Measurements from ENCODE around the gene PDXP. TPM values are rescaled to one million over a fixed set of nuclear protein-coding genes. Genes with fewer than 3 reads are reported as not detected.

PDXP gene
- polyA plus RNA-seq, 1 donor from 2014 or later = 108 TPM

- H3K9ac ChIP-seq (ENCODE audit: low read length) = peak overlapping the region; percentile 90
These were observed 39.0 kb downstream of the PDXP start for GRCh38 chr22:37697538-37697835.

GRCh38 chr22:37701141-37701786 lies 42.7 kb downstream of the PDXP start:
- Histone ChIP-seq H3K9ac (ENCODE audit: low read length) (no peak overlapping the region), H3F3A (ENCODE audit: insufficient read depth, low read length, poor library complexity, severe bottlenecking) (no peaks in the 10 kb centered on the region), H3K27me3 (ENCODE audit: insufficient read depth, low read depth, low read length) (no peaks in the 10 kb centered on the region), H3K4me3 (ENCODE audit: low read length) (no peak overlapping the region), H3K9me2 (ENCODE audit: insufficient read depth, low read length) (no peaks in the 10 kb centered on the region), H3K79me2 (replicated peaks; ENCODE audit: insufficient read depth, low read length) (peaks cover 12% of the 10 kb centered on the region), H4K20me1 (ENCODE audit: insufficient read depth) (no peaks in the 10 kb centered on the region), H2AFZ (ENCODE audit: low read depth, low read length) (no peak overlapping the region), H3K36me3 (ENCODE audit: insufficient read depth, low read length) (no peaks in the 10 kb centered on the region), H3K27ac (ENCODE audit: low read length) (no peak overlapping the region), H3K9me3 (ENCODE audit: low read length) (no peaks in the 10 kb centered on the region), H3K4me2 (ENCODE audit: low read length) (no peak overlapping the region)
- TF ChIP-seq MXI1 (conservative IDR thresholded peaks at IDR 0.05; ENCODE audit: poor library complexity, severe bottlenecking) (no peak), REST (IDR thresholded peaks at IDR 0.05; ENCODE audit: borderline replicate concordance) (no peak), TAF1 (IDR thresholded peaks at IDR 0.05; ENCODE audit: low read depth) (no peak), EZH2 (IDR thresholded peaks at IDR 0.05; ENCODE audit: borderline replicate concordance, insufficient read depth, low read length, poor library complexity, severe bottlenecking) (no peak), RAD21 (conservative IDR thresholded peaks at IDR 0.05) (no peak), EP300 (conservative IDR thresholded peaks at IDR 0.05; ENCODE audit: poor library complexity, severe bottlenecking) (no peak), SMC3 (conservative IDR thresholded peaks at IDR 0.05; ENCODE audit: poor library complexity) (no peak)

More at GRCh38 chr22:37697538-37697835, 39.0 kb downstream of the PDXP start:
- peak overlapping the region; percentile 98 for H3K4me2 ChIP-seq (ENCODE audit: low read length)
- peak overlapping the region; percentile 89 for H3K27ac ChIP-seq (ENCODE audit: low read length)
- H2AFZ ChIP-seq (ENCODE audit: low read depth, low read length) = peak overlapping the region; percentile 92
- no peaks in the 10 kb centered on the region for H4K20me1 ChIP-seq (ENCODE audit: insufficient read depth)
- no peaks in the 10 kb centered on the region for H3F3A ChIP-seq (ENCODE audit: insufficient read depth, low read length, poor library complexity, severe bottlenecking)
- no peaks in the 10 kb centered on the region for H3K9me2 ChIP-seq (ENCODE audit: insufficient read depth, low read length)
- H3K27me3 ChIP-seq (ENCODE audit: insufficient read depth, low read depth, low read length) = no peaks in the 10 kb centered on the region
- no peaks in the 10 kb centered on the region for H3K9me3 ChIP-seq (ENCODE audit: low read length)
- TF ChIP-seq RAD21 (conservative IDR thresholded peaks at IDR 0.05) (no peak), POLR2AphosphoS5 (IDR thresholded peaks at IDR 0.05) (no peak), CTCF (IDR thresholded peaks at IDR 0.05; ENCODE audit: poor library complexity, severe bottlenecking) (no peak), SMC3 (conservative IDR thresholded peaks at IDR 0.05; ENCODE audit: poor library complexity) (no peak), TAF1 (IDR thresholded peaks at IDR 0.05; ENCODE audit: low read depth) (no peak)
- H3K79me2 ChIP-seq (replicated peaks; ENCODE audit: insufficient read depth, low read length) = peaks cover 12% of the 10 kb centered on the region
- peak overlapping the region; percentile 92 for H3K4me3 ChIP-seq (ENCODE audit: low read length)
- peaks cover 5% of the 10 kb centered on the region for H3K36me3 ChIP-seq (ENCODE audit: insufficient read depth, low read length)

Data from neural cell (in vitro differentiated cells).